PC-3 (cell line): Measurements from ENCODE around the gene POTEB3. TPM values are rescaled to one million over a fixed set of nuclear protein-coding genes. Genes with fewer than 3 reads are reported as not detected.
"Not testable (repeated sequence)": the region's sequence is repeated elsewhere in the genome, so short reads cannot be mapped to it uniquely, and the experiment has no call there.

ENCODE experiments used
- ATAC-seq: fragments of 200-7000 bp; cut with Tn5 transposase; 2 replicates; pipeline ENCODE4 v1.9.1; 2020; ENCODE audit warnings: mild to moderate bottlenecking, moderate library complexity
- BruUV-seq: library from RNA; stranded (reverse); fragments of 400-500 nt; replicated peaks from 2 replicates; lab custom pipeline; 2021; lab: Mats Ljungman, UMichigan
- CTCF ChIA-PET: fragments of 300-600 bp; sonication (Branson Sonifier 250); formaldehyde crosslinking; loops from one replicate; lab custom pipeline; 2022; ENCODE audit warnings: antibody characterized with exemption; lab: Charles Lee
- POLR2A ChIA-PET: fragments of 300-600 bp; sonication (Branson Sonifier 250); formaldehyde crosslinking; loops from one replicate; lab custom pipeline; 2022; ENCODE audit warnings: antibody characterized with exemption; ENCODE audit not compliant: unreplicated experiment; lab: Charles Lee
- DNase-seq: peaks from one replicate; pipeline ENCODE4 v3.0.0-alpha.2; 2015
- H2AFZ ChIP-seq: fragments of 300-600 bp; sonication (generic); 2 replicates; pipeline ENCODE4 v1.6.0; 2016; ENCODE audit warnings: antibody characterized with exemption, low read length
- H3F3A ChIP-seq: fragments of 300-600 bp; sonication (generic); one replicate; pipeline ENCODE4 v1.6.0; 2017; ENCODE audit warnings: antibody characterized with exemption, low read length, control low read depth, mild to moderate bottlenecking; ENCODE audit not compliant: unreplicated experiment
- H3K27ac ChIP-seq: fragments of 300-600 bp; sonication (generic); 2 replicates; pipeline ENCODE4 v1.5.1; 2016; ENCODE audit warnings: mild to moderate bottlenecking, low read length
- H3K27me3 ChIP-seq: fragments of 300-600 bp; sonication (generic); 2 replicates; pipeline ENCODE4 v1.6.1; 2016; ENCODE audit warnings: low read length, mixed read lengths
- H3K36me3 ChIP-seq: fragments of 300-600 bp; sonication (generic); 2 replicates; pipeline ENCODE4 v1.6.1; 2016; ENCODE audit warnings: low read depth, mixed run types, low read length, mixed read lengths
- H3K4me1 ChIP-seq: fragments of 300-600 bp; sonication (generic); 2 replicates; pipeline ENCODE4 v1.5.1; 2016; ENCODE audit warnings: low read length; ENCODE audit not compliant: insufficient read depth
- H3K4me2 ChIP-seq: fragments of 300-600 bp; sonication (generic); 2 replicates; pipeline ENCODE4 v1.6.0; 2016; ENCODE audit warnings: low read length
- H3K4me3 ChIP-seq: fragments of 300-600 bp; sonication (generic); 2 replicates; pipeline ENCODE4 v1.5.1; 2016; ENCODE audit warnings: mild to moderate bottlenecking, low read length, mixed read lengths
- H3K79me2 ChIP-seq: fragments of 300-600 bp; sonication (generic); 2 replicates; pipeline ENCODE4 v1.6.1; 2017; ENCODE audit warnings: low read length, mixed read lengths
- H3K9ac ChIP-seq: fragments of 300-600 bp; sonication (generic); 2 replicates; pipeline ENCODE4 v1.6.0; 2016; ENCODE audit warnings: mild to moderate bottlenecking, low read length
- H3K9me2 ChIP-seq: fragments of 300-600 bp; sonication (generic); replicated peaks from 2 replicates; pipeline ENCODE4 v1.6.1; 2016; ENCODE audit warnings: mixed run types, low read length, mixed read lengths
- H3K9me3 ChIP-seq: fragments of 300-600 bp; sonication (generic); 2 replicates; pipeline ENCODE4 v1.6.1; 2016; ENCODE audit warnings: low read length, mixed read lengths
- H4K20me1 ChIP-seq: fragments of 300-600 bp; sonication (generic); 2 replicates; pipeline ENCODE4 v1.6.1; 2016; ENCODE audit warnings: low read length, mixed read lengths
- intact Hi-C: fragments of 100-400 bp; cut with micrococcal nuclease; formaldehyde crosslinking; loops from 2 replicates; pipeline ENCODE4 v1.9.0; 2023
- microRNA-seq: library from miRNA; unstranded; fragments of <30 nt; microRNA quantifications from one replicate; pipeline ENCODE4 v1.1.0, GENCODE V29; 2020; ENCODE audit not compliant: unreplicated experiment
- total RNA-seq: library from RNA; depleted of rRNA; stranded (reverse); fragments of >200 nt; gene quantifications from 2 replicates; pipeline ENCODE4 v1.2.3, GENCODE V29; 2014

POTEB3 gene
- total RNA-seq, 1 experiment from 2014 or later = not detected

GRCh38 chr15:21369177-21369576 is 71.1 kb downstream of the POTEB3 start:
- H2AFZ ChIP-seq, H3F3A ChIP-seq, H3K4me3 ChIP-seq, H3K27ac ChIP-seq, BruUV-seq, H3K9me2 ChIP-seq, H3K9ac ChIP-seq, POLR2A ChIA-PET, CTCF ChIA-PET, H3K36me3 ChIP-seq, intact Hi-C loops, H3K4me2 ChIP-seq, H3K9me3 ChIP-seq, H3K79me2 ChIP-seq, DNase-seq, H3K4me1 ChIP-seq, H4K20me1 ChIP-seq, H3K27me3 ChIP-seq, ATAC-seq: not testable (repeated sequence)

- H4K20me1 ChIP-seq, H3K9me3 ChIP-seq, H3K4me2 ChIP-seq, intact Hi-C loops, H3K4me3 ChIP-seq, POLR2A ChIA-PET, H3K9ac ChIP-seq, H2AFZ ChIP-seq, H3K27ac ChIP-seq, H3K27me3 ChIP-seq, H3F3A ChIP-seq, BruUV-seq, H3K9me2 ChIP-seq, H3K4me1 ChIP-seq, ATAC-seq, CTCF ChIA-PET, H3K36me3 ChIP-seq, DNase-seq, H3K79me2 ChIP-seq: not testable (repeated sequence)
Measured at GRCh38 chr15:21368625-21369024, 71.7 kb downstream of the POTEB3 start.

Small RNA genes within 50 kb of the gene (microRNA-seq; reads per million reads assigned to microRNA genes)
- gene MIR3118-3 = not detected
